Measurements from ENCODE around the gene NCKAP5. TPM values are rescaled to one million over a fixed set of nuclear protein-coding genes. Genes with fewer than 3 reads are reported as not detected.

The NCKAP5 gene
- total and polyA plus RNA-seq, 2 of the 8 experiments (the other 6 are each of a cell fraction or from before 2014, with no cell fraction given) = 0.27 to 0.86 TPM

- no peak for TF ChIP-seq CHD7 (IDR thresholded peaks at IDR 0.05; ENCODE audit: insufficient replicate concordance, low read length)
- TF ChIP-seq SP4 (IDR thresholded peaks at IDR 0.05; ENCODE audit: low read length) = no peak
- TF ChIP-seq KDM5A (IDR thresholded peaks at IDR 0.05; ENCODE audit: low read length) = no peak
- no peak for TF ChIP-seq POLR2A (IDR thresholded peaks at IDR 0.05; ENCODE audit: control extremely low read depth in 1 of 2, low read depth in 2 of 2, low read length in 2 of 2)
- TF ChIP-seq NANOG (IDR thresholded peaks at IDR 0.05; ENCODE audit: insufficient read depth, low read depth, low read length, poor library complexity, severe bottlenecking) = no peak
- no peak for TF ChIP-seq MAX (IDR thresholded peaks at IDR 0.05)
- no peak for TF ChIP-seq ATF3 (IDR thresholded peaks at IDR 0.05; ENCODE audit: insufficient read depth, low read depth, low read length)
Observed at GRCh38 chr2:132798341-132798740, 769.9 kb downstream of the NCKAP5 start (continued).
